ENCODE measurements around the gene EXTL1. TPM values are rescaled to one million over a fixed set of nuclear protein-coding genes. Genes with fewer than 3 reads are reported as not detected.

EXTL1 gene
- total and polyA plus RNA-seq, 4 donors = 0.08 to 0.63 (median 0.31) TPM

DNA sequence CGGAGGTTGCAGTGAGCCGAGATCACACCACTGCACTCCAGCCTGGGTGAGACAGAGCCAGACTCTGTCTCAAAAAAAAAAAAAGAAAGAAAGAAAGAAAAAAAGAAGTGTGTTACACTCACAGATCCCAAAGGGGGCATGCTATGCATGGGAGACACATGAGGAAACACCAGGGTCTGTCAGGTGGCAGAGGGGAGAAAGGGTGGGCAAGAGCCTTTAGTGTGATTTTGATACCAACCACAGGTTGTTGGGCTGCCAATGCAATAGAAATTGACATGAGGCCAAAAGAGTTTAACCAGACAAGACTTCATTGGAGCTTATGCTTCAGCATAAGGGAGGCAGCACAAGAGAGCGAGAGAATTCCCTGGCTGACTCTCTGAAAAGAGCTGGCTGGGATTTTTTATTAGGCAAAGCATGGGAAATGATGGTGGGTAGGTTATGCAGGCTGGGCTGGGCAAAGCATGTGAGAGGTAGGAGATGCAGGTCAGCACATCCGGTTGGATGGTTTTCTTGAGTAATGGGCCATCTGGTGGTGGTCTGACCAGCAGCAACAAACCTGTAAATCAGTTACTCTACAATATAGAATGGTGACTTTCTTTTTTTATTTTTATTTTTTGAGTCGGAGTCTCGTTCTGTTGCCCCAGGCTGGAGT, 11.7 kb upstream of the EXTL1 start:
- Histone ChIP-seq H3K4me3 (no peak overlapping the region), H3K27me3 (ENCODE audit: control insufficient read depth in 3 of 3, insufficient read depth in 3 of 3, low read length in 2 of 3) (no peaks in the 10 kb centered on the region), H3K9me3 (ENCODE audit: control insufficient read depth in 4 of 4, insufficient read depth in 3 of 4, low read length in 3 of 4) (no peaks in the 10 kb centered on the region), H3K4me1 (ENCODE audit: control insufficient read depth in 5 of 5, insufficient read depth in 5 of 5, low read length in 5 of 5) (peaks cover 0 to 3% (median 0%) of the 10 kb centered on the region in 5 donors), H3K9ac (ENCODE audit: insufficient read depth in 1 of 2, low read length in 2 of 2) (no peak overlapping the region), H3K27ac (ENCODE audit: low read depth in 1 of 2, low read length in 1 of 2) (no peak overlapping the region), H3K36me3 (ENCODE audit: control insufficient read depth in 4 of 4, insufficient read depth in 4 of 4, low read length in 4 of 4) (no peaks in the 10 kb centered on the region)
- DNase-seq (no peak), ATAC-seq (ENCODE audit: insufficient read depth, low FRiP score) (no peak)
- TF ChIP-seq, protein P1, sequence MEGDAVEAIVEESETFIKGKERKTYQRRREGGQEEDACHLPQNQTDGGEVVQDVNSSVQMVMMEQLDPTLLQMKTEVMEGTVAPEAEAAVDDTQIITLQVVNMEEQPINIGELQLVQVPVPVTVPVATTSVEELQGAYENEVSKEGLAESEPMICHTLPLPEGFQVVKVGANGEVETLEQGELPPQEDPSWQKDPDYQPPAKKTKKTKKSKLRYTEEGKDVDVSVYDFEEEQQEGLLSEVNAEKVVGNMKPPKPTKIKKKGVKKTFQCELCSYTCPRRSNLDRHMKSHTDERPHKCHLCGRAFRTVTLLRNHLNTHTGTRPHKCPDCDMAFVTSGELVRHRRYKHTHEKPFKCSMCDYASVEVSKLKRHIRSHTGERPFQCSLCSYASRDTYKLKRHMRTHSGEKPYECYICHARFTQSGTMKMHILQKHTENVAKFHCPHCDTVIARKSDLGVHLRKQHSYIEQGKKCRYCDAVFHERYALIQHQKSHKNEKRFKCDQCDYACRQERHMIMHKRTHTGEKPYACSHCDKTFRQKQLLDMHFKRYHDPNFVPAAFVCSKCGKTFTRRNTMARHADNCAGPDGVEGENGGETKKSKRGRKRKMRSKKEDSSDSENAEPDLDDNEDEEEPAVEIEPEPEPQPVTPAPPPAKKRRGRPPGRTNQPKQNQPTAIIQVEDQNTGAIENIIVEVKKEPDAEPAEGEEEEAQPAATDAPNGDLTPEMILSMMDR (IDR thresholded peaks at IDR 0.05; ENCODE audit: control extremely low read depth, extremely low read depth) = no peak
- 73 to 83% methylated on average over 6 of the region's 6 CpGs for WGBS, 2 donors

DNA sequence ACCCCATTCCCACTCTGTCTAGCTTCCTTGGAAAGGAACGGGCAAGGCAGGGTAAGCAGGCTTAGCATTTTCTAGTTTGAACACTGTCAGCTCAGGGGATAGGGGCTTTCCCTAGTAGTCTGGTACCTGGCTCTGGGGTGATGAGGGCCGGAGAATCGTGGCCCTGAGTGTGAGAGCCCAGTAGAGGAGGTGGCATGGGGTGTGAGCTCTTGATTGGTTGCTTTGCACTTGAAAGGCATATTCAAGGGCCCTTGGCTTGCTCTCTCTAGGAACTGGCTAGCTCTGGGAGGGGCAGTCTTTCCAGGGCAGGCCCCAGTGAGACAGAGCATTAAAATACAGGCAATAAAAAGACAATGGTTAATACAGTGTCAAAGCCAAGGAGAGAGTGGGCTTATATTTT, 10.8 kb upstream of the EXTL1 start:
- no peaks in the 10 kb centered on the region for H3K27me3 ChIP-seq (ENCODE audit: control insufficient read depth in 3 of 3, insufficient read depth in 3 of 3, low read length in 2 of 3)
- H3K9ac ChIP-seq (ENCODE audit: insufficient read depth in 1 of 2, low read length in 2 of 2) = no peak overlapping the region
- H3K27ac ChIP-seq (ENCODE audit: low read depth in 1 of 2, low read length in 1 of 2) = no peak overlapping the region
- peaks cover 0 to 3% (median 0%) of the 10 kb centered on the region in 5 donors for H3K4me1 ChIP-seq (ENCODE audit: control insufficient read depth in 5 of 5, insufficient read depth in 5 of 5, low read length in 5 of 5)
- no peaks in the 10 kb centered on the region for H3K9me3 ChIP-seq (ENCODE audit: control insufficient read depth in 4 of 4, insufficient read depth in 3 of 4, low read length in 3 of 4)
- no peaks in the 10 kb centered on the region for H3K36me3 ChIP-seq (ENCODE audit: control insufficient read depth in 4 of 4, insufficient read depth in 4 of 4, low read length in 4 of 4)
- no peak overlapping the region for H3K4me3 ChIP-seq
- TF ChIP-seq, protein P1 (IDR thresholded peaks at IDR 0.05; ENCODE audit: control extremely low read depth, extremely low read depth) = no peak
- WGBS, 2 donors = 64 to 88% methylated on average over 3 of the region's 3 CpGs
- peak; percentile 41 for ATAC-seq (ENCODE audit: insufficient read depth, low FRiP score)
- peak; percentile 18 to 45 (median 38) for DNase-seq

DNA sequence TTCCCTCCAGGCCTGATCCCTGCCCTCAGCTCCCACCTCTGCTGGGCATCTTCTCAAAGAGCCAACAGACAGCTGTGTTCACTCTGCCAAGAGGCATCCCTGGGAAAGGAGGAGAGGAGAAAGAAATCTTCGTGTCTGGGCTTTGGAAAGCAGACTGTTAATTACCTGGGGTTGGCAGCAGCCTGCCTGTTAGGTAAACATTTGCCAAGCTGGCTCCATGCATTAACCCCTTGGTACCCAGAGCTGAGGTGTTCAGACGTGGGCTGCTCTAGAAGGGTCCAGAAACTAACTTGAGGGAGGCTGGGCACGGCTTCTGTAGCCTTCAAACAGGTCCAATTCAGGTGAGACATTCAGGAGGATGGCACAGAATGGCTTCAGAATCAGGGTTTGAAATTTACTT, 8.7 kb upstream of the EXTL1 start:
- H3K27me3 ChIP-seq (ENCODE audit: control insufficient read depth in 3 of 3, insufficient read depth in 3 of 3, low read length in 2 of 3) = no peaks in the 10 kb centered on the region
- peak in 1 of 3 donors; percentile 25 for DNase-seq
- H3K4me3 ChIP-seq = no peak overlapping the region
- no peak overlapping the region for H3K27ac ChIP-seq (ENCODE audit: low read depth in 1 of 2, low read length in 1 of 2)
- TF ChIP-seq, protein P1 (IDR thresholded peaks at IDR 0.05; ENCODE audit: control extremely low read depth, extremely low read depth) = no peak
- peak overlapping the region in 1 of 2 donors; percentile 28 for H3K9ac ChIP-seq (ENCODE audit: insufficient read depth in 1 of 2, low read length in 2 of 2)
- H3K4me1 ChIP-seq (ENCODE audit: control insufficient read depth in 5 of 5, insufficient read depth in 5 of 5, low read length in 5 of 5) = peaks cover 0 to 4% (median 0%) of the 10 kb centered on the region in 5 donors
- H3K9me3 ChIP-seq (ENCODE audit: control insufficient read depth in 4 of 4, insufficient read depth in 3 of 4, low read length in 3 of 4) = no peaks in the 10 kb centered on the region
- H3K36me3 ChIP-seq (ENCODE audit: control insufficient read depth in 4 of 4, insufficient read depth in 4 of 4, low read length in 4 of 4) = no peaks in the 10 kb centered on the region
- no peak for ATAC-seq (ENCODE audit: insufficient read depth, low FRiP score)
- 60 to 76% methylated on average over 3 of the region's 3 CpGs for whole genome bisulfite sequencing, 2 donors

DNA sequence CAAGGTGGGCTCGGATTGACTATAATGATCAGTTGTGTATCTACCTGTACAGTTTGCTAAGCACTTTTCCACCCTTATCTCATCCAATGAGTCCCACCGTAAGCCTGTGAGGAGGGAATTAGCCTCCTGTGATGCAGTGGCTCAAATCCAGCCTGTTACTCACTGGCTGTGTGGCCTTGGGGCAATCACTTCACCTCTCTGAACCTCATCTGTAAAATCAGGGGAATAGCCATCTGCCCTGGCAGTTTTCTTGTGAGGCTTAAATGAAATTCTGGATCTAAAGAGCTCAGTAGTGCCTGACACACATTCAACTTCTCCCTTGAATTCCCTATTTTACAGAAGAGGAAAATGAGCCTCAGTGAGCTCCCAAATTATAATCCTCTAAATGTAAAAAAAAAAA, 7.4 kb upstream of the EXTL1 start:
- Histone ChIP-seq H3K4me1 (ENCODE audit: control insufficient read depth in 5 of 5, insufficient read depth in 5 of 5, low read length in 5 of 5) (peaks cover 0 to 4% (median 0%) of the 10 kb centered on the region in 5 donors), H3K36me3 (ENCODE audit: control insufficient read depth in 4 of 4, insufficient read depth in 4 of 4, low read length in 4 of 4) (no peaks in the 10 kb centered on the region), H3K4me3 (no peak overlapping the region), H3K9me3 (ENCODE audit: control insufficient read depth in 4 of 4, insufficient read depth in 3 of 4, low read length in 3 of 4) (no peaks in the 10 kb centered on the region), H3K9ac (ENCODE audit: insufficient read depth in 1 of 2, low read length in 2 of 2) (no peak overlapping the region), H3K27me3 (ENCODE audit: control insufficient read depth in 3 of 3, insufficient read depth in 3 of 3, low read length in 2 of 3) (no peaks in the 10 kb centered on the region), H3K27ac (ENCODE audit: low read depth in 1 of 2, low read length in 1 of 2) (no peak overlapping the region)
- TF ChIP-seq, protein P1 (IDR thresholded peaks at IDR 0.05; ENCODE audit: control extremely low read depth, extremely low read depth) = no peak
- ATAC-seq (ENCODE audit: insufficient read depth, low FRiP score) (no peak), DNase-seq (no peak)
- 90 to 96% methylated on average over 2 of the region's 2 CpGs for WGBS, 2 donors

Data from lung (tissue), 12 donors.